BE2C (cell line): ENCODE measurements around the gene RAPGEF2.

ENCODE experiments used
- DNase-seq: peaks from one replicate; pipeline ENCODE4 v3.0.0-alpha.2; 2020
- H3K27me3 ChIP-seq: fragments of 250-450 bp; sonication (Bioruptor Pico); 2 replicates; pipeline ENCODE4 v1.5.1; 2020; ENCODE audit warnings: mild to moderate bottlenecking
- H3K36me3 ChIP-seq: fragments of 250-450 bp; sonication (Bioruptor Pico); 2 replicates; pipeline ENCODE4 v1.5.1; 2020; ENCODE audit warnings: mild to moderate bottlenecking
- H3K4me1 ChIP-seq: fragments of 250-450 bp; sonication (Bioruptor Pico); 2 replicates; pipeline ENCODE4 v1.5.1; 2020
- H3K4me3 ChIP-seq: 2 replicates; pipeline ENCODE4 v1.5.1; 2011; ENCODE audit warnings: low read depth, low read length
- H3K9me3 ChIP-seq: fragments of 250-450 bp; sonication (Bioruptor Pico); 2 replicates; pipeline ENCODE4 v1.5.1; 2020
- CTCF ChIP-seq: IDR thresholded peaks from 2 replicates; pipeline ENCODE4 v1.5.1; 2012; ENCODE audit warnings: mild to moderate bottlenecking, low read depth, low read length

Gene RAPGEF2

GRCh38 chr4:159358226-159358625, 255.3 kb downstream of the RAPGEF2 start:
- TF ChIP-seq CTCF, result no peak
- H3K9me3 ChIP-seq, result no peaks in the 10 kb centered on the region
- no peak overlapping the region for H3K4me3 ChIP-seq
- no peaks in the 10 kb centered on the region for H3K27me3 ChIP-seq
- no peaks in the 10 kb centered on the region for H3K4me1 ChIP-seq
- H3K36me3 ChIP-seq, result peaks cover 79% of the 10 kb centered on the region
- no peak for DNase-seq

DNA sequence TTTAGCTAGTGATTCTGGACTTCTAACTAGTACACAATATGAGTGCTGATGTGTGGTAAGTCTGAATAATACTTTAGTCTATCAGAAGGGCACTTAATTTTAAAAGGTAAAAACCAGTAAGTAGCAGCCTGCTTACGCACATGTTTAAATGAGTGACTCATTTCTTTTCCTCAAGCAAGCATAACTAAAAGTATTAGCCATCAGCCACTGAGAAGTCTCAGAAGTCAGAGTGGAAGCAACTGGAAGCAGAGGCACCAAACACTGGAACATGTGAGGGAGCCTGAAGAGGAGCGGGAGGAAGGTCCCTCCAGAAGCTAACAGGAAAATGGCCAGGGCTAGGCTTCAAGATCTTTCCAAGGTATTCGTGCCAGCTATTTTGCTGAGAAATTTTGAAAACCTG, 257.7 kb downstream of the RAPGEF2 start:
- H3K9me3 ChIP-seq, result no peaks in the 10 kb centered on the region
- no peak for DNase-seq
- no peaks in the 10 kb centered on the region for H3K27me3 ChIP-seq
- H3K4me3 ChIP-seq, result no peak overlapping the region
- peaks cover 63% of the 10 kb centered on the region for H3K36me3 ChIP-seq
- H3K4me1 ChIP-seq, result no peaks in the 10 kb centered on the region
- no peak for TF ChIP-seq CTCF

- no peak for TF ChIP-seq CTCF
- Histone ChIP-seq H3K9me3 (no peaks in the 10 kb centered on the region), H3K36me3 (peaks cover 41% of the 10 kb centered on the region), H3K4me3 (no peak overlapping the region), H3K27me3 (no peaks in the 10 kb centered on the region), H3K4me1 (no peaks in the 10 kb centered on the region)
- DNase-seq, result no peak
Measured at GRCh38 chr4:159363361-159363760, 260.5 kb downstream of the RAPGEF2 start.

- no peak for DNase-seq
- peaks cover 9% of the 10 kb centered on the region; the same call in 1 of the 2 replicates for H3K36me3 ChIP-seq
- H3K4me3 ChIP-seq, result no peak overlapping the region
- no peaks in the 10 kb centered on the region for H3K9me3 ChIP-seq
- H3K27me3 ChIP-seq, result no peaks in the 10 kb centered on the region
- H3K4me1 ChIP-seq, result no peaks in the 10 kb centered on the region
- no peak for TF ChIP-seq CTCF
Measured at GRCh38 chr4:159366966-159367780, 264.3 kb downstream of the RAPGEF2 start.

DNA sequence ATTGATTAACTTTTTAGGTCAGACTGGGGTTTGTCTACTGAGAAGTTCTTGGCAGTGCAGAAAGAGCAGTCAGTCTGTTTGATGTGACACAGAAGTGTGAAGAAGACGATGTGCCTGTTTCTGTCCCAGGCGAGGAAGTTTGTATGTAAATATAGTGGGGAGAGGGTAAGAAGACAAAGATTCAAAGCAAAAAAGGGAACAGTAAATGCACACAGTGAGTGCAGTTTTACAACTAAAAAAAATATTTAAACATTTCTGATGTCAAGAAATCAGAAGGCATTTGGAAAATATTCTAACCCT, 264.9 kb downstream of the RAPGEF2 start:
- DNase-seq, result no peak
- no peak for TF ChIP-seq CTCF
- Histone ChIP-seq H3K4me3 (no peak overlapping the region), H3K36me3 (0 out of 2 replicates have a peak, but pooled peaks cover 9% of the 10 kb centered on the region), H3K9me3 (no peaks in the 10 kb centered on the region), H3K4me1 (no peaks in the 10 kb centered on the region), H3K27me3 (no peaks in the 10 kb centered on the region)

GRCh38 chr4:159368320-159368719, 265.4 kb downstream of the RAPGEF2 start:
- Histone ChIP-seq H3K9me3 (no peaks in the 10 kb centered on the region), H3K27me3 (no peaks in the 10 kb centered on the region), H3K4me1 (no peaks in the 10 kb centered on the region), H3K36me3 (0 out of 2 replicates have a peak, but pooled peaks cover 6% of the 10 kb centered on the region), H3K4me3 (no peak overlapping the region)
- no peak for DNase-seq
- TF ChIP-seq CTCF, result no peak
